Measurements from ENCODE around the gene KRT84.
A peak's percentile ranks its signal among the peaks of the same experiment; 100 is the strongest.
"Not testable (repeated sequence)": the region's sequence is repeated elsewhere in the genome, so short reads cannot be mapped to it uniquely, and the experiment has no call there.

The KRT84 gene

GRCh38 chr12:52350021-52350620 lies 35.3 kb downstream of the KRT84 start:
- no peaks in the 10 kb centered on the region for H3K9me3 Mint-ChIP-seq
- H3K27ac Mint-ChIP-seq: no peak overlapping the region
- peaks cover 4% of the 10 kb centered on the region for H3K4me1 Mint-ChIP-seq
- no peak for DNase-seq
- no peak overlapping the region for H3K4me3 Mint-ChIP-seq
- H3K27me3 Mint-ChIP-seq (ENCODE audit: low read depth, poor library complexity): peaks cover 27% of the 10 kb centered on the region
- TF ChIP-seq CTCF (IDR thresholded peaks at IDR 0.05): no peak
- H3K36me3 Mint-ChIP-seq (ENCODE audit: low read depth): no peaks in the 10 kb centered on the region

GRCh38 chr12:52349196-52349595 lies 36.3 kb downstream of the KRT84 start:
- H3K36me3 Mint-ChIP-seq (ENCODE audit: low read depth): no peaks in the 10 kb centered on the region
- H3K4me1 Mint-ChIP-seq: peaks cover 4% of the 10 kb centered on the region
- no peak overlapping the region for H3K4me3 Mint-ChIP-seq
- no peak for DNase-seq
- H3K9me3 Mint-ChIP-seq: no peaks in the 10 kb centered on the region
- peaks cover 27% of the 10 kb centered on the region for H3K27me3 Mint-ChIP-seq (ENCODE audit: low read depth, poor library complexity)
- no peak overlapping the region for H3K27ac Mint-ChIP-seq
- TF ChIP-seq CTCF (IDR thresholded peaks at IDR 0.05): no peak

GRCh38 chr12:52347551-52348510 lies 37.6 kb downstream of the KRT84 start:
- TF ChIP-seq CTCF (IDR thresholded peaks at IDR 0.05): no peak
- no peak overlapping the region for H3K27ac Mint-ChIP-seq
- H3K27me3 Mint-ChIP-seq (ENCODE audit: low read depth, poor library complexity): peaks cover 22% of the 10 kb centered on the region
- DNase-seq: no peak
- peaks cover 13% of the 10 kb centered on the region for H3K9me3 Mint-ChIP-seq
- peaks cover 4% of the 10 kb centered on the region for H3K4me1 Mint-ChIP-seq
- no peak overlapping the region for H3K4me3 Mint-ChIP-seq
- no peaks in the 10 kb centered on the region for H3K36me3 Mint-ChIP-seq (ENCODE audit: low read depth)

- no peak for TF ChIP-seq CTCF (IDR thresholded peaks at IDR 0.05)
- peaks cover 14% of the 10 kb centered on the region for H3K9me3 Mint-ChIP-seq
- no peak overlapping the region for H3K4me3 Mint-ChIP-seq
- H3K36me3 Mint-ChIP-seq (ENCODE audit: low read depth): no peaks in the 10 kb centered on the region
- no peak for DNase-seq
- peaks cover 22% of the 10 kb centered on the region for H3K27me3 Mint-ChIP-seq (ENCODE audit: low read depth, poor library complexity)
- peaks cover 4% of the 10 kb centered on the region for H3K4me1 Mint-ChIP-seq
- H3K27ac Mint-ChIP-seq: peak overlapping the region; percentile 19
These were observed 38.4 kb downstream of the KRT84 start for GRCh38 chr12:52347016-52347415.

- peaks cover 4% of the 10 kb centered on the region for H3K4me1 Mint-ChIP-seq
- no peak overlapping the region for H3K27ac Mint-ChIP-seq
- DNase-seq: no peak
- H3K36me3 Mint-ChIP-seq (ENCODE audit: low read depth): no peaks in the 10 kb centered on the region
- H3K9me3 Mint-ChIP-seq: peaks cover 14% of the 10 kb centered on the region
- peaks cover 21% of the 10 kb centered on the region for H3K27me3 Mint-ChIP-seq (ENCODE audit: low read depth, poor library complexity)
- TF ChIP-seq CTCF (IDR thresholded peaks at IDR 0.05): no peak
- no peak overlapping the region for H3K4me3 Mint-ChIP-seq
These were observed 38.9 kb downstream of the KRT84 start for GRCh38 chr12:52346593-52346992.

- Mint-ChIP-seq H3K27me3 (ENCODE audit: low read depth, poor library complexity) (peaks cover 15% of the 10 kb centered on the region), H3K9me3 (peaks cover 14% of the 10 kb centered on the region)
- H3K27ac Mint-ChIP-seq; DNase-seq; H3K4me1 Mint-ChIP-seq; H3K36me3 Mint-ChIP-seq (ENCODE audit: low read depth); H3K4me3 Mint-ChIP-seq: not testable (repeated sequence)
These were observed 40.4 kb downstream of the KRT84 start for GRCh38 chr12:52345041-52345440.
